Superior temporal gyrus (tissue), 1 donor: ENCODE data around the gene SBK1.
"Not testable (repeated sequence)": the region's sequence is repeated elsewhere in the genome, so short reads cannot be mapped to it uniquely, and the experiment has no call there.

Experiments
- DNase-seq: peaks from one replicate; pipeline ENCODE4 v3.0.0-alpha.2; 2016; ENCODE audit errors: extremely low spot score

The SBK1 gene

DNA sequence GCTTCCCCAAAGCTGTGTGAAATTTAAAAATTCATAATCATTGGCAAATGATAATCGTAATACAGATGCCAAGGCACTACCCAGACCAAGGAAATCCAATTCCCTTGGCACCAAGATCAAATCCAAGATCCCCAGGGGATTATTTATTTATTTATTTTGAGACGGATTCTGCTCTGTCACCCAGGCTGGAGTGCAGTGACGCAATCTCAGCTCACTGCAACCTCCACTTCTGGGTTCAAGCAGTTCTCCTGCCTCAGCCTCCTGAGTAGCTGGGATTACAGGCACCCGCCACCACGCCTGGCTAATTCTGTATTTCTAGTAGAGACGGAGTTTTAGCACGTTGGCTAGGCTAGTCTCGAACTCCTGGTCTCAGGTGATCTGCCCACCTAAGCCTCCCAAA is 43.4 kb downstream of the SBK1 start:
- DNase-seq: not testable (repeated sequence)

DNA sequence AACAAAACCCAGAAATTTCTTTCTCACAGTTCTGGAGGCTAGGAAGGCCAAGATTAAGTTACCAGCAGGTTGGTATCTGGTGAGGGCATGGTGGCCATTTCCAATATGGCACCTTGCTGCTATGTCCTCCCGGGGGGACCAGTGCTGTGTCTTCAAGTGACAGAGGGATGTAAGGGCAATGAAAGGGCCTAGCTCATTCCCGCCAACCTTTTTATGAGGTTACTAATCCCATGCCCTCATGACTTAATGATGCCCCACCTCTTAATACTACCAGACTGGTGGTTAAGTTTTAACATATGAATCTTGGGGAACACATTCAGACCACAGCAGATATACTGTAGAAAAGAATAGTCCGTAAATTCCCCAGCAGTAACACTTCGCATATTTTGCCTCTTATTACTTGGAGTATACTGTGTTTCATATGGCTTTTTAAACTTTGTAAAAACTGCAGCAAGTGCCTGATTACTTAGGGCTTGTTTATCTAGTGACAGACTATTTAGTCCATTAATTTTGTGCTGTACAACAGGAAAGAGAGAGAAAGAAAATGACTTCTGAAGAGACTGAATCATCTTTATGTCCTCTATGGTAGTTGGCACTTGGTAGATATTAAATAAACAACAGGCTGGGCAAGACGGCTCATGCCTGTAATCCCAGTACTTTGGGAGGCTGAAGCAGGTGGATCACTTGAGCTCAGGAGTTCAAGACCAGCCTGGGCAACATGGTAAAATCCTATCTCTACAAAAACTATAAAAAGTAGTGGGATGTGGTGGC is 44.8 kb downstream of the SBK1 start:
- DNase-seq: not testable (repeated sequence)

DNA sequence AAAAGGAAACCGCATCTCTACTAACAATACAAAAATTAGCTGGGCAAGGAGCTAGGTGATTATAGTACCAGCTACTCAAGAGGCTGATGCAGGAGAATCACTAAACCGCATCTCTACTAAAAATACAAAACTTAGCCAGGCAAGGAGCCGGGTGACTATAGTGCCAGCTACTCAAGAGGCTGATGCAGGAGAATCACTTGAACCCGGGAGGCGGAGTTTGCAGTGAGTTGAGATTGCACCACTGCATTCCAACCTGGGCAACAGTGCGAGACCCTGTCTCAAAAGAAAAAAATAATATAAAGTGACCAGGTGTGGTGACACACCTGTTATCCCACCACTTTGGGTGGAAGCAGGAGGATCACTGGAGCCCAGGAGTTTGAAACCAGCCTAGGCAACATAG is 45.9 kb downstream of the SBK1 start:
- not testable (repeated sequence) for DNase-seq

DNA sequence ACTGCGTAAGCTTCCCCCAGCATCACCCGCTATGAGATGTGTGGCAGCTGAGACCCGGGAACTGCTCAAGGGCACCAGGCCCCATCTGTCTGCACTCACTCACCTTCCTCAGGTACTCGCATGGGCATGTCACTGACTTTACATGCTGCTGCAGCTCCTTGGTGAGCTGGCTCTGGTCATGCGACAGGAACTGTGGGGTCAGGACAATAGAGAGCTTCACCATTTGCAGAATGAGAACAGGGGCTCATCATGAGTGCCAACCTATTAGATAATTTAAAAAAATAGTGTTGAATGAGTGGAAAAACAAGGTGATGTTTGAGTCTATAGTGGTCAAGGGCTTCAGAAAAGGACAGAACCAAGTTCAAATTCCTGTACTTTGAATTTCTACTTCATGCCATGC is 70.3 kb downstream of the SBK1 start:
- DNase-seq: not testable (repeated sequence)

DNA sequence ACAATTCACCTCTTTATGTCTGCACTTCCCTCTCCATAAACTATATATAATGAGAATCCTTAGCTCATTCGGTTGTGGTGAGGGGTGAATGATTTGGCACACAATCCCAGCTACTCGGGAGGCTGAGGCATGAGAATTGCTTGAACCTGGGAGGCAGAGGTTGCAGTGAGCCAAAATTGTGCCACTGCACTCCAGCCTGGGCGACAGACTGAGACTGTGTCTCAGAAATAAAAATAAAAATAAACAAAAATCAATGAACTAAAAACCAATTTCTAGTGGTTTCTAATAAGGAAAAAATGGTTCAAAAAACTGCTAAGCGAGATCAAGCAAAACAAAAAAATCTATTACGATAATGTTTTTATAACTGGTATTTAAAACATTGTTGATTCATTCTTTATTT is 71.1 kb downstream of the SBK1 start, which contains the start of gene NPIPB6:
NPIPB6 (minus strand) TSS at position 101 of the 400 bp plus-strand sequence. CDS start 686 bp downstream, outside the sequence.
- not testable (repeated sequence) for DNase-seq

DNA sequence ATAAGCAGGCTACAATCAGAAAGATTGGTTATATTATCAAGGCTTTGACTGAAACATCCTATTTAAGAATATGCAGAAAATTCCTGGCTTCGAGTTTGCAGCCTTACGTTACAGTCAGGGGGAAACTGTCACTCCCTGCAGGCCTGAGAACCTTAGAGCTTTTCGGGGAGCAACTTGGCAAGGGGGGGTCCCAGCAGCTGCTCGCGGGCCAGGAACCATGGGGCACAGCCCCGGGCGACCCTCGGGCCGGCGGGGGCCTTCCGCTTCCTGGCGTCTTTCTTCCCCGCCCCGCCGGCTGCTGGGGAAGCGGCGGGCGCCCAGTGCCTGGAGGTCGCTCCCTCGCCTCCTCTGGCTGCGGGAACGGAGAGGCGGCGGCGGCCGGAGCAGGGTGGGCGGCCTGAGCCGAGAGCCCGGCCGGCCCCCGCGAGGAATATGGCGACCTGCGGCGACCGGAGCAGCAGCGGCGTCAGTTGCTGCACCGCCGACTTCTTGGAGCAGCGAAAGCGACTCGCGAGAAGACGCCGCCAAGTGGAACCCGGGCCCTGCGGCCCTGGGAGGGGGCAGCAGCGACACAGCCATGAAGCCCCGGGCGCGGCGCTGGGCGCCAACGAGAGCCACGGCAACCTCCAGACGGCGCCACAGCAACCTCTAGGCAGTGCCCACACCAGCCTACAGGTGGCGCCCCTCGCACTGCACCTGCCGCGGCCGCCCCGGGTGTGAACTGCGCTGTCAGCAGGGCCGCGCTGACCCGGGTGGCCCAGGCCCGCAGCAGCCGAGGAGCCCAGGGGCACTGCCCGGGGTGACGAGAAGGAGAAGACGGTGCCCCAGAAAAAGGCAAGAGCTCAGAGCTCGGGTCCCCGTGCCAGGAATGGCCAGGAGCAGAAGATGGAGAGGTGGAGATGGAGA is 72.2 kb downstream of the SBK1 start:
- not testable (repeated sequence) for DNase-seq

DNA sequence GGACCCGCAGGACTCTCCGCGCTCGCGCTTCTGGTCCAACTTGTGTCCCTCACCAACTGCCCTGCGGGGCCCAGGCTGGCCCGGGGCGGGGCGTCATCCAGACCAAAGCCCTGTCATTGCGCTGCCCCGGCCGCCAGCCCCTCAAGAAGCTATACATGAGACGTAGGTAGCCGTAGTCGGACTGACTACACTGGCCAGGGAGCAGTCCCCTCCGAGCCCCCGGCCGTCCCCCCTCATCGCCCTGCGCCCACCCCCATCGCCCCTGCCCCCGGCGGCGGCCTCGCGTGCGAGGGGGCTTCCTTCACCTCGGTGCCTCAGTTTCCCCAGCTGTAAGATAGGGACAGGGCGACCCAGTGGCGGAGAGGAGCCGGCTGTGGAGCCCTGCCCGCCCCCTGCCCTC is 75.6 kb downstream of the SBK1 start:
- not testable (repeated sequence) for DNase-seq
